Adrenal gland (tissue), 12 donors: ENCODE results near the gene EYA3. TPM values are rescaled to one million over a fixed set of nuclear protein-coding genes. Genes with fewer than 3 reads are reported as not detected.

Source experiments
- DNase-seq, 7 donors: peaks; one replicate each; pipeline ENCODE4 v3.0.0-alpha.2; 2019 to 2020
- H3K27ac ChIP-seq, 5 donors: fragments of 200-600 bp; sonication (generic) in 4 of 5; 1 replicate in 3 of 5; 2 replicates in 2 of 5; pipeline versions ENCODE4 v1.5.1 to v1.8.0; 2016 to 2020; ENCODE audit warnings: mild to moderate bottlenecking in 1 of 5
- H3K27me3 ChIP-seq: fragments of 200-600 bp; 2 replicates; pipeline ENCODE4 v1.8.0; 2021
- H3K36me3 ChIP-seq, 2 donors: fragments of 200-600 bp; replicated peaks in 1 of 2; 1 replicate in 1 of 2; 2 replicates in 1 of 2; pipeline versions ENCODE4 v1.5.1 to v1.8.0; 2018 to 2022
- H3K4me1 ChIP-seq, 2 donors: fragments of 200-600 bp; replicated peaks in 1 of 2; 1 replicate in 1 of 2; 2 replicates in 1 of 2; pipeline versions ENCODE4 v1.5.1 to v1.8.0; 2018 to 2021
- H3K4me3 ChIP-seq, 4 donors: fragments of 200-600 bp; sonication (generic) in 3 of 4; one replicate each; pipeline ENCODE4 v1.5.1; 2016 to 2018
- H3K9me3 ChIP-seq, 3 donors: fragments of 200-600 bp; sonication (generic) in 1 of 3; replicated peaks in 1 of 3; 1 replicate in 2 of 3; 2 replicates in 1 of 3; pipeline versions ENCODE4 v1.5.1 to v1.8.0; 2016 to 2021
- POLR2A ChIP-seq, 2 donors: fragments of 450-650 bp; IDR thresholded peaks; one replicate each; pipeline ENCODE4 v1.6.1; 2017; ENCODE audit warnings: antibody characterized with exemption in 2 of 2, mild to moderate bottlenecking in 2 of 2, moderate library complexity in 1 of 2
- WGBS, 4 donors: extraction: QIAGEN DNeasy Blood & Tissue Kit in 2 of 4; methylation state at CpG; one replicate each; pipeline versions ENCODE4 v1.1.5 to v1.1.7; 2013 to 2017; 5-methylcytosine and 5-hydroxymethylcytosine counted together
- intact Hi-C, 2 donors: fragments of 100-400 bp; cut with DNase I; formaldehyde crosslinking; loops; one replicate each; pipeline versions ENCODE4 v1.14.1 to v1.15.0; 2022 to 2023
- polyA plus RNA-seq, 3 donors: library from polyadenylated mRNA; stranded (reverse); fragments of 200-250 nt in 2 of 3; fragments of 350-450 nt in 1 of 3; fragmentation: Illumina TruSeq in 1 of 3; extraction: RNeasy Lipid Tissue Mini Kit (QIAGEN cat#74804) in 1 of 3; gene quantifications; one replicate each; pipeline ENCODE4 v1.2.3, GENCODE V29; 2013 to 2014
- total RNA-seq, 9 donors: library from RNA; depleted of rRNA in 4 of 9; stranded (reverse); fragments of >200 nt in 4 of 9; fragments of 120-200 nt in 1 of 9; fragmentation: NEBNext Ultra II Directional in 1 of 9; extraction: Animal tissue kit (Norgen Biotek cat#: 25700) in 1 of 9; gene quantifications; one replicate each; pipeline versions ENCODE4 v1.1.0 to v1.2.4, GENCODE V29; 2013 to 2023
- TF ChIP-seq, protein P1 (sequence below), 6 experiments: fragments of 450-650 bp in 4 of 6; fragments of 200-600 bp in 2 of 6; sonication (generic) in 1 of 6; IDR thresholded peaks; 1 replicate in 5 of 6; 2 replicates in 1 of 6; pipeline versions ENCODE4 v1.5.1 to v1.8.0; 2016 to 2021; ENCODE audit warnings: antibody characterized with exemption in 6 of 6, mild to moderate bottlenecking in 2 of 6, moderate library complexity in 1 of 6
- donor health status: healthy with polysubstance abuse.
- donor health status: Bipolar disorder and iron deficiency.
- donor health status: DM: yes; HTN: yes; CAD: no.
- donor health status: DM: no; HTN: no; CAD: no.
- donor health status: DM: no; HTN: no; CAD: no.
- donor health status: DM: yes; HTN: yes; CAD: no.

The EYA3 gene
- total and polyA plus RNA-seq, 12 donors = 4.3 to 28.9 (median 14.3) TPM

DNA sequence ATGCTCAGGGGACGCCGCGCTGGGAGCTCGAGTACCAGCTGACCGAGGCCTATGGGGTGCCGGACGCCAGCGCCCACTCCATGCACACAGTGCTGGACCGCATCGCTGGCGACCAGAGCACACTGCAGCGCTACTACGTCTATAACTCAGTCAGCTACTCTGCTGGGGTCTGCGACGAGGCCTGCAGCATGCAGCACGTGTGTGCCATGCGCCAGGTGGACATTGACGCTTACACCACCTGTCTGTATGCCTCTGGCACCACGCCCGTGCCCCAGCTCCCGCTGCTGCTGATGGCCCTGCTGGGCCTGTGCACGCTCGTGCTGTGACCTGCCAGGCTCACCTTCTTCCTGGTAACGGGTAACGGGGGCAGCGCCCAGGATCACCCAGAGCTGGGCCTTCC lies 129.9 kb downstream of the EYA3 start:
- Histone ChIP-seq H3K4me1 (peaks cover 13 to 22% of the 10 kb centered on the region in 2 donors), H3K36me3 (no peaks in the 10 kb centered on the region), H3K4me3 (no peak overlapping the region), H3K27me3 (no peaks in the 10 kb centered on the region), H3K27ac (no peak overlapping the region), H3K9me3 (no peaks in the 10 kb centered on the region)
- WGBS, 4 donors = 93 to 96% (median 95%) methylated on average over 8 to 26 of the region's 26 CpGs
- no peak for DNase-seq
- TF ChIP-seq POLR2A (IDR thresholded peaks at IDR 0.05) = no peak
- TF ChIP-seq, protein P1, sequence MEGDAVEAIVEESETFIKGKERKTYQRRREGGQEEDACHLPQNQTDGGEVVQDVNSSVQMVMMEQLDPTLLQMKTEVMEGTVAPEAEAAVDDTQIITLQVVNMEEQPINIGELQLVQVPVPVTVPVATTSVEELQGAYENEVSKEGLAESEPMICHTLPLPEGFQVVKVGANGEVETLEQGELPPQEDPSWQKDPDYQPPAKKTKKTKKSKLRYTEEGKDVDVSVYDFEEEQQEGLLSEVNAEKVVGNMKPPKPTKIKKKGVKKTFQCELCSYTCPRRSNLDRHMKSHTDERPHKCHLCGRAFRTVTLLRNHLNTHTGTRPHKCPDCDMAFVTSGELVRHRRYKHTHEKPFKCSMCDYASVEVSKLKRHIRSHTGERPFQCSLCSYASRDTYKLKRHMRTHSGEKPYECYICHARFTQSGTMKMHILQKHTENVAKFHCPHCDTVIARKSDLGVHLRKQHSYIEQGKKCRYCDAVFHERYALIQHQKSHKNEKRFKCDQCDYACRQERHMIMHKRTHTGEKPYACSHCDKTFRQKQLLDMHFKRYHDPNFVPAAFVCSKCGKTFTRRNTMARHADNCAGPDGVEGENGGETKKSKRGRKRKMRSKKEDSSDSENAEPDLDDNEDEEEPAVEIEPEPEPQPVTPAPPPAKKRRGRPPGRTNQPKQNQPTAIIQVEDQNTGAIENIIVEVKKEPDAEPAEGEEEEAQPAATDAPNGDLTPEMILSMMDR (IDR thresholded peaks at IDR 0.05) = no peak
- intact Hi-C loops = no loop called here

DNA sequence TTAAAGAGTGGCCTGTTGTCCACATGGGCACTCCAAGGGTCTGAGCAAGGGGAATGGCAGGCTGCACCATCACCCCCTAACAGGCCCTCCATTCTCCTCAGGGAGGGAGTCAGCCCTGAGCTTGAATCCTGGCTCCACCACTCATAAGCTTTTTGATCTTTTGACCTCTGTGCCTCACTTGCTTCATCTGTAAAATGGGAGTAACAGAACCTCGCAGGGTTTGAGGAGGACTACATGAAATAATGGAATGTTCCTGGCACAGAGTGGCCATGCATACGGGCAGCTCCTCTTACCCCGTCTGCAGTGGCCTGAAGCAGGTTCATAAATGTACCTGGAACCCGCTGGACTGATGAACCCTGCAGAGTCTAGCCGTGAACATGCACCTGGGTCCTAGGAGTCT lies 130.8 kb downstream of the EYA3 start:
- H3K27ac ChIP-seq = no peak overlapping the region
- no peak overlapping the region for H3K4me3 ChIP-seq
- peaks cover 13 to 22% of the 10 kb centered on the region in 2 donors for H3K4me1 ChIP-seq
- no peaks in the 10 kb centered on the region for H3K27me3 ChIP-seq
- no peak for TF ChIP-seq POLR2A (IDR thresholded peaks at IDR 0.05)
- intact Hi-C loops = no loop called here
- no peaks in the 10 kb centered on the region for H3K9me3 ChIP-seq
- 94 to 98% (median 96%) methylated on average over 5 of the region's 5 CpGs for WGBS, 4 donors
- no peak for DNase-seq
- H3K36me3 ChIP-seq = no peaks in the 10 kb centered on the region

DNA sequence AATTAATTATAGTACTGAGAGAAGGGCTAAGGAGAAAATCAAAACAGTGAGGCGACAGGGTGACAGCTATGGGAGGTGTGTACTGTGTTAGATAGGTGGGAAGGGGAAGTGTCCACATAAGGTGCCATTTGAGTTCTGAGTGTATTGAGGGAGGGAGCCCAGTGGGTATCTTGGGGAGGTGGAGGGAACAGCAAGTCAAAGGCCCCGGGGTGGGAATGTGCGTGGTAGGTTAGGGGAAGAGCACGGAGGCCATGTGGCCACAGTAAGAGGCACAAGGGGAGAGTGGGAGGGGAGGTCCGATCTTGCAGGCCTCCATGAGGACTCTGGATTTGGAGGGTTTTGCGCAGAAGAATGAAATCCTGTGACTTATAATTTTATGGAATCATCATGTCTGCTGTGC lies 131.6 kb downstream of the EYA3 start:
- Histone ChIP-seq H3K27me3 (no peaks in the 10 kb centered on the region), H3K4me1 (peaks cover 13 to 22% of the 10 kb centered on the region in 2 donors), H3K27ac (no peak overlapping the region), H3K4me3 (no peak overlapping the region), H3K36me3 (no peaks in the 10 kb centered on the region), H3K9me3 (no peaks in the 10 kb centered on the region)
- DNase-seq = no peak
- no peak for TF ChIP-seq POLR2A (IDR thresholded peaks at IDR 0.05)
- TF ChIP-seq, protein P1 (IDR thresholded peaks at IDR 0.05) = no peak
- WGBS, 4 donors = 74 to 86% (median 83%) methylated on average over 6 of the region's 6 CpGs
- intact Hi-C loops = no loop called here

DNA sequence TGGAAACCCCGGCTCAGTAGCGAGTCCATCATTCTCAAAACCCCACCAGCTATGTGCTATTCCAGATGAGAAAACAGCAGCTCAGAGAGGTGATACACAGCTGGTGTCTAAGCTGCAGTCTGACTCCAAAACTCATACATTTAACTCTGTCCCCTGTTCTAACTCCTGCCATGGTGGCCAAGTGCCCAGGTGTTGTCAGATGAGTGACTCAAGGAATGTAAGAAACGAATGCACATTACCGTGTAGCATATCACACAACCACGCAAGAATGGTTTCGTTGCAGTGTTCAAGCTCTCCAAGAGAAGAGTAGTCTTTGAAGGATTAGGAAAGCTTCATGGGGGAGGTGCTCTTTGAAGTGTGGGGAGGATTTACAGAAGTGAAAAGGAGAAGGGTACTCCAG lies 133.3 kb downstream of the EYA3 start:
- H3K9me3 ChIP-seq = no peaks in the 10 kb centered on the region
- no peaks in the 10 kb centered on the region for H3K27me3 ChIP-seq
- 67 to 89% (median 84%) methylated on average over 5 to 6 of the region's 6 CpGs for WGBS, 4 donors
- no peak for TF ChIP-seq POLR2A (IDR thresholded peaks at IDR 0.05)
- TF ChIP-seq, protein P1 (IDR thresholded peaks at IDR 0.05) = no peak
- DNase-seq = no peak
- H3K4me3 ChIP-seq = no peak overlapping the region
- H3K4me1 ChIP-seq = peaks cover 5 to 7% of the 10 kb centered on the region in 2 donors
- H3K27ac ChIP-seq = no peak overlapping the region
- intact Hi-C loops = no loop called here
- no peaks in the 10 kb centered on the region for H3K36me3 ChIP-seq

DNA sequence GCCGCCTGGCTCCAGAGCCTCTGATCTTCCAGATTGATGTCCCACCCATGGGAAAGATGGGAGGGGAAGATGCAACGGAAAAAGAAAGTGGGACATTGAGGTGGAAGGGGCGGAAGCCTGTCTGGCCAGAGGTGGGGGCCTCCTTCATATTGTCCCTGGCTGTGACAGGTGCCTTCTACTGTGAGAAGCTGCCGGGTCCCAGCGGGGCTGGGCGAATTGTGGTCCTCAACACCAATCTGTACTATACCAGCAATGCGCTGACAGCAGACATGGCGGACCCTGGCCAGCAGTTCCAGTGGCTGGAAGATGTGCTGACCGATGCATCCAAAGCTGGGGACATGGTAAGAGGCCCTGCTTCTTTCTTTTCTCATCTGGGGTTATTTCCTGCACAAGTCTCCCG lies 134.2 kb downstream of the EYA3 start:
- Histone ChIP-seq H3K4me3 (no peak overlapping the region), H3K36me3 (no peaks in the 10 kb centered on the region), H3K27ac (no peak overlapping the region), H3K27me3 (no peaks in the 10 kb centered on the region), H3K4me1 (peaks cover 3 to 5% of the 10 kb centered on the region in 2 donors), H3K9me3 (no peaks in the 10 kb centered on the region)
- WGBS, 4 donors = 91 to 94% (median 92%) methylated on average over 9 to 10 of the region's 10 CpGs
- no peak for DNase-seq
- no peak for TF ChIP-seq POLR2A (IDR thresholded peaks at IDR 0.05)
- TF ChIP-seq, protein P1 (IDR thresholded peaks at IDR 0.05) = no peak
- intact Hi-C loops = no loop called here
